HuH-7 (cell line): ENCODE data around the gene SLX9.
"Not testable (repeated sequence)": the region's sequence is repeated elsewhere in the genome, so short reads cannot be mapped to it uniquely, and the experiment has no call there.

Experiments
- DNase-seq: peaks from one replicate; pipeline ENCODE4 v3.0.0; 2011; ENCODE audit warnings: low spot score

SLX9 gene

GRCh38 chr21:45019076-45019886 is 79.5 kb downstream of the SLX9 start:
- DNase-seq = no peak

GRCh38 chr21:45019887-45020537 is 80.2 kb downstream of the SLX9 start:
- DNase-seq = no peak

GRCh38 chr21:45020629-45021427 is 81.0 kb downstream of the SLX9 start:
- DNase-seq = no peak

GRCh38 chr21:45021428-45022347 is 81.9 kb downstream of the SLX9 start:
- no peak for DNase-seq

GRCh38 chr21:45022348-45022675 is 82.5 kb downstream of the SLX9 start:
- no peak for DNase-seq

GRCh38 chr21:45022736-45023135 is 82.9 kb downstream of the SLX9 start:
- DNase-seq = no peak

GRCh38 chr21:45024516-45024915 is 84.7 kb downstream of the SLX9 start:
- DNase-seq = not testable (repeated sequence)

- no peak for DNase-seq
These were observed 86.4 kb downstream of the SLX9 start for GRCh38 chr21:45026066-45026745.
